K562 (cell line): ENCODE results near the gene PCBP3. TPM values are rescaled to one million over a fixed set of nuclear protein-coding genes. Genes with fewer than 3 reads are reported as not detected.
A peak's percentile ranks its signal among the peaks of the same experiment; 100 is the strongest.
"Not testable (repeated sequence)": the region's sequence is repeated elsewhere in the genome, so short reads cannot be mapped to it uniquely, and the experiment has no call there.

Experiments used
- ATAC-seq: fragments of 200-7000 bp; cut with Tn5 transposase; 3 replicates; pipeline ENCODE4 v1.9.1; 2020; ENCODE audit warnings: moderate library complexity
- BruUV-seq: library from RNA; stranded (reverse); fragments of 400-500 nt; replicated peaks from 2 replicates; lab custom pipeline; 2021; lab: Mats Ljungman, UMichigan
- CTCF ChIA-PET: fragments of 300-600 bp; formaldehyde crosslinking; extraction: SDS; loops from one replicate; lab custom pipeline; 2021; ENCODE audit warnings: low intra/inter-chr PET ratio; lab: Yijun Ruan, JAX
- POLR2A ChIA-PET: fragments of 300-600, 350-650 bp; sonication (Branson Sonifier 250); formaldehyde crosslinking; extraction: SDS; loops from one replicate; lab custom pipeline; 2021; ENCODE audit warnings: antibody characterized with exemption, inconsistent platforms; lab: Yijun Ruan, JAX
- DNase-seq, 4 experiments: peaks; one replicate each; pipeline versions ENCODE4 v3.0.0 to v3.0.0-alpha.2; 2011 to 2018; ENCODE audit warnings: low spot score in 3 of 4, mixed read lengths in 3 of 4; ENCODE audit errors: extremely low read depth in 1 of 4
- FAIRE-seq: peaks from 2 replicates; lab custom pipeline; 2011; peaks lifted over from hg19 to GRCh38; lab: Jason Lieb, UNC
- H2AFZ ChIP-seq: 2 replicates; pipeline ENCODE4 v1.6.0; 2011; ENCODE audit warnings: low read depth, low read length, control low read depth, inconsistent platforms
- H3K27ac ChIP-seq: fragments of 200-600 bp; 3 replicates; pipeline ENCODE4 v1.8.0; 2011; ENCODE audit warnings: low read depth, mild to moderate bottlenecking, control low read depth, inconsistent platforms, low read length, moderate library complexity, mixed read lengths; ENCODE audit errors: extremely low read depth
- H3K27me3 ChIP-seq, 2 experiments: fragments of 300-600 bp in 1 of 2; 2 replicates in 1 of 2; 3 replicates in 1 of 2; pipeline versions ENCODE4 v1.6.0 to v1.8.0; 2011; ENCODE audit warnings: inconsistent platforms in 2 of 2, low read length in 2 of 2, mild to moderate bottlenecking in 1 of 2, mixed read lengths in 1 of 2, moderate library complexity in 1 of 2; ENCODE audit not compliant: control insufficient read depth in 2 of 2, insufficient read depth in 2 of 2
- H3K36me3 ChIP-seq: fragments of 300-600 bp; 3 replicates; pipeline ENCODE4 v1.8.0; 2011; ENCODE audit warnings: mild to moderate bottlenecking, low read length, inconsistent platforms; ENCODE audit not compliant: control insufficient read depth, insufficient read depth
- H3K4me1 ChIP-seq, 2 experiments: fragments of 200-600 bp in 1 of 2; replicated peaks in 1 of 2; 2 replicates in 1 of 2; 3 replicates in 1 of 2; pipeline versions ENCODE4 v1.5.1 to v1.8.0; 2011; ENCODE audit warnings: inconsistent platforms in 2 of 2, low read length in 2 of 2, mild to moderate bottlenecking in 1 of 2, mixed read lengths in 1 of 2, moderate library complexity in 1 of 2; ENCODE audit not compliant: control insufficient read depth in 2 of 2, insufficient read depth in 2 of 2
- H3K4me2 ChIP-seq: 2 replicates; pipeline ENCODE4 v1.6.1; 2011; ENCODE audit warnings: low read length, control low read depth, inconsistent platforms, mixed read lengths; ENCODE audit not compliant: insufficient read depth
- H3K4me3 ChIP-seq: fragments of 200-600 bp; sonication (generic), shearing (Covaris generic); 2 replicates; pipeline ENCODE4 v1.5.1; 2016; ENCODE audit warnings: control low read depth, inconsistent platforms
- H3K79me2 ChIP-seq: fragments of 200-600 bp; 3 replicates; pipeline ENCODE4 v1.8.0; 2011; ENCODE audit warnings: low read length, inconsistent platforms; ENCODE audit not compliant: control insufficient read depth, insufficient read depth
- H3K9ac ChIP-seq, 2 experiments: 2 replicates each; pipeline versions ENCODE4 v1.6.0 to v1.6.1; 2011; ENCODE audit warnings: low read depth in 2 of 2, low read length in 2 of 2, control low read depth in 1 of 2, inconsistent platforms in 1 of 2, mild to moderate bottlenecking in 1 of 2, mixed read lengths in 1 of 2; ENCODE audit not compliant: insufficient read depth in 1 of 2
- H3K9me1 ChIP-seq: one replicate; pipeline ENCODE4 v1.6.0; 2011; ENCODE audit warnings: inconsistent platforms, mild to moderate bottlenecking, low read length, moderate library complexity; ENCODE audit not compliant: control insufficient read depth, insufficient read depth
- H3K9me3 ChIP-seq: replicated peaks from 2 replicates; pipeline ENCODE4 v1.5.1; 2011; ENCODE audit warnings: low read depth, low read length, inconsistent platforms; ENCODE audit not compliant: control insufficient read depth, insufficient read depth
- H4K20me1 ChIP-seq: replicated peaks from 2 replicates; pipeline ENCODE4 v1.6.1; 2011; ENCODE audit warnings: low read length, inconsistent platforms, mixed read lengths; ENCODE audit not compliant: control insufficient read depth, insufficient read depth
- MCM3 ChIP-seq: fragments of 450-650 bp; IDR thresholded peaks from 2 replicates; pipeline ENCODE4 v1.6.1; 2016
- ZNF586 ChIP-seq: fragments of 450-650 bp; formaldehyde crosslinking; conservative IDR thresholded peaks from 2 replicates; pipeline ENCODE4 v1.4.0; 2020; ENCODE audit warnings: mild to moderate bottlenecking, moderate library complexity
- WGBS: fragments of 100-300 bp; shearing (Covaris generic); methylation state at CpG from one replicate; pipeline ENCODE4 v1.1.6; 2016; ENCODE audit warnings: low coverage, mixed read lengths; ENCODE audit not compliant: insufficient coverage; ENCODE audit errors: missing lambda C conversion rate; 5-methylcytosine and 5-hydroxymethylcytosine counted together
- in situ Hi-C: fragments of 300-500 bp; cut with MboI; formaldehyde crosslinking; loops from 4 replicates; pipeline ENCODE4 v1.15.0; 2018; ENCODE audit warnings: inconsistent platforms, mixed read lengths
- intact Hi-C: fragments of 100-400 bp; cut with micrococcal nuclease; formaldehyde crosslinking; loops from 2 replicates; pipeline ENCODE4 v1.14.2; 2022
- polyA plus RNA-seq, 8 experiments: library from polyadenylated mRNA; depleted of rRNA in 4 of 8; stranded (reverse) in 5 of 8; unstranded in 3 of 8; fragments of >200 nt; fragmentation: Nextera tagmentation in 2 of 8; fragmentation: Illumina TruSeq in 1 of 8; extraction: Ambion mirVana in 2 of 8; extraction: Trizol in 1 of 8; gene quantifications; 2 replicates each; pipeline versions ENCODE4 v1.2.1 to v1.2.3, GENCODE V29; 2011 to 2014; ENCODE audit warnings: inconsistent platforms in 1 of 8, missing spikeins in 1 of 8
- total RNA-seq, 7 experiments: library from RNA; depleted of rRNA in 6 of 7; stranded (reverse); fragments of >200 nt in 6 of 7; fragmentation: Illumina TruSeq in 2 of 7; extraction: Trizol in 2 of 7; gene quantifications; 2 replicates each; pipeline versions ENCODE4 v1.2.1 to v1.2.3, GENCODE V29; 2011 to 2021; ENCODE audit warnings: low replicate concordance in 1 of 7

Gene PCBP3
- total and polyA plus RNA-seq, 9 of the 15 experiments (the other 6 are each of a cell fraction or from before 2014, with no cell fraction given), result 0.18 TPM; not detected in 8

- Histone ChIP-seq H3K27me3 (peaks cover 53 to 75% of the 10 kb centered on the region in 2 experiments), H3K9ac (no peak overlapping the region)
- FAIRE-seq, result no peak
Observed at GRCh38 chr21:45611939-45612664, 31.4 kb upstream of the PCBP3 start.

GRCh38 chr21:45612665-45613019 is 30.9 kb upstream of the PCBP3 start:
- H3K9ac ChIP-seq, intact Hi-C loops: not testable (repeated sequence)

More at GRCh38 chr21:45611939-45612664, 31.4 kb upstream of the PCBP3 start:
- Histone ChIP-seq H3K36me3 (no peaks in the 10 kb centered on the region), H3K79me2 (no peaks in the 10 kb centered on the region), H3K4me3 (no peak overlapping the region), H2AFZ (no peak overlapping the region), H3K4me2 (no peak overlapping the region), H3K4me1 (peaks cover 2 to 11% of the 10 kb centered on the region in 2 experiments; a peak in 2 of 5 replicates), H3K9me3 (no peaks in the 10 kb centered on the region), H4K20me1 (peaks cover 3% of the 10 kb centered on the region; the same call in 1 of the 2 replicates), H3K27ac (no peak overlapping the region), H3K9me1 (no peaks in the 10 kb centered on the region)
- DNase-seq (no peak), ATAC-seq (no peak; the same call in 2 of the 3 replicates)
- TF ChIP-seq MCM3, result 0 out of 2 replicates have a peak, but pooled peaks have one; percentile 48
- no peak for TF ChIP-seq ZNF586 (CRISPR knock-in tag)
- ChIA-PET POLR2A (interaction anchor here (0.7 to 1.4 kb wide), 7 partner anchors 10 to 251 kb away, joined by 3 to 4 read pairs (median 3); no protein-coding TSS in a partner anchor), CTCF (no interaction called here)
- intact Hi-C loops (no loop called here), in situ Hi-C loops (no loop called here)
- WGBS, result 1% methylated on average over 25 of the region's 25 CpGs
- BruUV-seq, result no TSS peak

More at GRCh38 chr21:45612665-45613019, 30.9 kb upstream of the PCBP3 start:
- DNase-seq, H2AFZ ChIP-seq, H3K4me2 ChIP-seq, H3K79me2 ChIP-seq, H4K20me1 ChIP-seq, H3K9me1 ChIP-seq, in situ Hi-C loops, H3K9me3 ChIP-seq, H3K27ac ChIP-seq, H3K4me3 ChIP-seq, FAIRE-seq, ATAC-seq, H3K36me3 ChIP-seq, BruUV-seq, CTCF ChIA-PET: not testable (repeated sequence)
- 1% methylated on average over 5 of the region's 7 CpGs for WGBS
- POLR2A ChIA-PET, result interaction anchor here (0.9 to 1.4 kb wide), 3 partner anchors 12 to 56 kb away, joined by 3 to 4 read pairs (median 3); no protein-coding TSS in a partner anchor
- Histone ChIP-seq H3K4me1 (peaks cover 2 to 13% of the 10 kb centered on the region in 2 experiments; a peak in 2 of 5 replicates), H3K27me3 (peaks cover 57 to 79% of the 10 kb centered on the region in 2 experiments)
